ENCODE data around the gene SMAD1. TPM values are rescaled to one million over a fixed set of nuclear protein-coding genes. Genes with fewer than 3 reads are reported as not detected.

The SMAD1 gene
- total RNA-seq, 1 experiment from 2014 or later: 21.1 TPM

DNA sequence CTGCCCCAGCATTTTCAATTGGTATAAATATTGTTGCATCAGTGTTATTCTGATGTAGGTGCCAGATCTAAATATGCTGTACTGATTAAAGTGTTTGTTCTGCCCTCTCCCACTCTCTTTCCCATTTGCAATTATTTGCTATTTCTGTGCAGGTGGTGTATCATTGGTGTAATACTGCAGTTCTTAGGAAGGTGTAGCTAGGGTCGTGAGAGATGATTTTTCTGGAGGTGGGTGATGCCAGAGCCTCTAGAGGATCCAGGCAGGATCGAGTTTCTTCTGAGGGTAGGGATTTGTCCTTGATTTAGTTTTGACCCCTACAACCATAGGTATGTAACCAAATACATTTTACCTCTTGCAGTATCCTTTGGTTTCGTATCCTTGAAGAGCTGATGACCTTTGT is 1.9 kb downstream of the SMAD1 start:
- Histone ChIP-seq H2AFZ (ENCODE audit: low read length) (no peak overlapping the region), H3K4ac (ENCODE audit: low read depth, low read length) (no peak overlapping the region), H3K79me1 (ENCODE audit: insufficient read depth, low read depth, low read length, poor library complexity, severe bottlenecking) (no peaks in the 10 kb centered on the region), H4K8ac (replicated peaks; ENCODE audit: insufficient read length, low read depth, low read length) (no peak overlapping the region), H3K9ac (ENCODE audit: extremely low read depth, insufficient read length, low read length) (no peak overlapping the region), H3K23me2 (ENCODE audit: insufficient read length, low read depth, low read length, poor library complexity, severe bottlenecking) (peaks cover 13% of the 10 kb centered on the region), H2BK12ac (ENCODE audit: insufficient read length, low read depth, low read length) (no peak overlapping the region), H3K27me3 (ENCODE audit: insufficient read depth, low read length) (no peaks in the 10 kb centered on the region), H4K91ac (ENCODE audit: insufficient read length, low read depth, low read length) (no peak overlapping the region), H3K9me3 (ENCODE audit: control insufficient read depth, low read depth, low read length) (no peaks in the 10 kb centered on the region), H2AK5ac (ENCODE audit: insufficient read length, low read length) (no peak overlapping the region), H3T11ph (ENCODE audit: low read length) (no peak overlapping the region), H4K5ac (ENCODE audit: insufficient read length, low read depth, low read length) (no peak overlapping the region), H3K56ac (ENCODE audit: insufficient read length, low read depth, low read length) (no peak overlapping the region), H2BK120ac (ENCODE audit: low read depth, low read length, poor library complexity, severe bottlenecking) (no peak overlapping the region), H3K23ac (ENCODE audit: insufficient read length, low read depth, low read length) (no peak overlapping the region), H3K18ac (ENCODE audit: insufficient read length, low read depth, low read length) (no peak overlapping the region), H4K20me1 (ENCODE audit: control insufficient read depth, insufficient read depth, insufficient read length) (no peaks in the 10 kb centered on the region), H3K27ac (ENCODE audit: insufficient read length, low read depth, low read length) (no peak overlapping the region), H2BK15ac (ENCODE audit: low read depth, low read length) (no peak overlapping the region), H2BK20ac (ENCODE audit: low read depth, low read length, poor library complexity, severe bottlenecking) (no peak overlapping the region), H3K4me1 (ENCODE audit: insufficient read depth, low read length) (no peaks in the 10 kb centered on the region), H3K79me2 (ENCODE audit: insufficient read depth, low read length) (peaks cover 7% of the 10 kb centered on the region; the same call in 1 of the 2 replicates), H3K14ac (ENCODE audit: insufficient read depth, low read length) (no peak overlapping the region), H2BK5ac (ENCODE audit: insufficient read length, low read length) (no peak overlapping the region), H3K4me2 (ENCODE audit: insufficient read depth, insufficient read length, low read length) (peak overlapping the region; percentile 86)
- H3K4me3 Mint-ChIP-seq: no peak overlapping the region
- H3K9me3 Mint-ChIP-seq: peaks cover 6% of the 10 kb centered on the region in 2 experiments; a peak in 3 of 5 replicates
- H3K36me3 Mint-ChIP-seq (ENCODE audit: insufficient read depth in 1 of 3, low read depth in 3 of 3): peaks cover 0 to 7% (median 3%) of the 10 kb centered on the region in 3 experiments; a peak in 3 of 7 replicates
- no peak overlapping the region for H3K27ac Mint-ChIP-seq
- H3K4me1 Mint-ChIP-seq: peaks cover 17 to 18% of the 10 kb centered on the region in 2 experiments
- DNase-seq: no peak
- WGBS (ENCODE audit: extremely low coverage, insufficient read length, low lambda C conversion rate): no CpG with 5 or more reads among the region's 3 CpGs
- H3K27me3 Mint-ChIP-seq (ENCODE audit: low read depth): peaks cover 8% of the 10 kb centered on the region
- TF ChIP-seq, protein P1, sequence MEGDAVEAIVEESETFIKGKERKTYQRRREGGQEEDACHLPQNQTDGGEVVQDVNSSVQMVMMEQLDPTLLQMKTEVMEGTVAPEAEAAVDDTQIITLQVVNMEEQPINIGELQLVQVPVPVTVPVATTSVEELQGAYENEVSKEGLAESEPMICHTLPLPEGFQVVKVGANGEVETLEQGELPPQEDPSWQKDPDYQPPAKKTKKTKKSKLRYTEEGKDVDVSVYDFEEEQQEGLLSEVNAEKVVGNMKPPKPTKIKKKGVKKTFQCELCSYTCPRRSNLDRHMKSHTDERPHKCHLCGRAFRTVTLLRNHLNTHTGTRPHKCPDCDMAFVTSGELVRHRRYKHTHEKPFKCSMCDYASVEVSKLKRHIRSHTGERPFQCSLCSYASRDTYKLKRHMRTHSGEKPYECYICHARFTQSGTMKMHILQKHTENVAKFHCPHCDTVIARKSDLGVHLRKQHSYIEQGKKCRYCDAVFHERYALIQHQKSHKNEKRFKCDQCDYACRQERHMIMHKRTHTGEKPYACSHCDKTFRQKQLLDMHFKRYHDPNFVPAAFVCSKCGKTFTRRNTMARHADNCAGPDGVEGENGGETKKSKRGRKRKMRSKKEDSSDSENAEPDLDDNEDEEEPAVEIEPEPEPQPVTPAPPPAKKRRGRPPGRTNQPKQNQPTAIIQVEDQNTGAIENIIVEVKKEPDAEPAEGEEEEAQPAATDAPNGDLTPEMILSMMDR (conservative IDR thresholded peaks at IDR 0.05): no peak
